A673 (cell line): Measurements from ENCODE around the gene HEY2.

ENCODE experiments used
- EZH2 ChIP-seq: fragments of 200-600 bp; sonication (generic); IDR thresholded peaks from 2 replicates; pipeline ENCODE4 v1.6.1; 2017; ENCODE audit warnings: borderline replicate concordance, low read depth, mild to moderate bottlenecking, mixed read lengths, antibody characterized with exemption, low read length; ENCODE audit not compliant: poor library complexity, severe bottlenecking
- TF ChIP-seq, protein P1 (sequence below): fragments of 300-800, 200-600 bp; sonication (generic); conservative IDR thresholded peaks from 2 replicates; pipeline ENCODE4 v1.5.1; 2017; ENCODE audit warnings: low read depth, mild to moderate bottlenecking, antibody characterized with exemption, low read length, moderate library complexity, mixed read lengths

DNA sequence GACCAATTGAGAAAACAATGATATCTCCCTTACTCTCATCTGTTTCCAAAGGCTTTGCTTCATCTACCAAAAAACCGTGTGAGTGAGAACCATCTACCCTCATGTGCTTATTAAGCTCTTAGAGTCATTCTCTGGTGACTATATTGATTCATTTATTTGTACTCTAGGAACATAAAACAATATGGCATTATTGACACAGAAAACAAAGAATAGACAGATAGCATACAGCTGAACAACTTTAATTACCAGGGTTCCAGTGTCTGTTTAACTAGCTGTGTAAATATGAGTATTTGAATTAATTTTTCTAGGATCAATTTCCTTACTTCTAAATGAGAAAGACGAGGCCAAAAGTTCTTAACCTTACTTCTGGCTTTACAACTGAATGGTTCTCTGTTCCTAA, 31.3 kb upstream of the HEY2 start:
- TF ChIP-seq, protein P1, sequence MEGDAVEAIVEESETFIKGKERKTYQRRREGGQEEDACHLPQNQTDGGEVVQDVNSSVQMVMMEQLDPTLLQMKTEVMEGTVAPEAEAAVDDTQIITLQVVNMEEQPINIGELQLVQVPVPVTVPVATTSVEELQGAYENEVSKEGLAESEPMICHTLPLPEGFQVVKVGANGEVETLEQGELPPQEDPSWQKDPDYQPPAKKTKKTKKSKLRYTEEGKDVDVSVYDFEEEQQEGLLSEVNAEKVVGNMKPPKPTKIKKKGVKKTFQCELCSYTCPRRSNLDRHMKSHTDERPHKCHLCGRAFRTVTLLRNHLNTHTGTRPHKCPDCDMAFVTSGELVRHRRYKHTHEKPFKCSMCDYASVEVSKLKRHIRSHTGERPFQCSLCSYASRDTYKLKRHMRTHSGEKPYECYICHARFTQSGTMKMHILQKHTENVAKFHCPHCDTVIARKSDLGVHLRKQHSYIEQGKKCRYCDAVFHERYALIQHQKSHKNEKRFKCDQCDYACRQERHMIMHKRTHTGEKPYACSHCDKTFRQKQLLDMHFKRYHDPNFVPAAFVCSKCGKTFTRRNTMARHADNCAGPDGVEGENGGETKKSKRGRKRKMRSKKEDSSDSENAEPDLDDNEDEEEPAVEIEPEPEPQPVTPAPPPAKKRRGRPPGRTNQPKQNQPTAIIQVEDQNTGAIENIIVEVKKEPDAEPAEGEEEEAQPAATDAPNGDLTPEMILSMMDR, result no peak
- no peak for TF ChIP-seq EZH2
